Liver (tissue), 9 donors: Measurements from ENCODE around the gene CHST12. TPM values are rescaled to one million over a fixed set of nuclear protein-coding genes. Genes with fewer than 3 reads are reported as not detected.

Experiments used
- DNase-seq: peaks from one replicate; pipeline ENCODE4 v3.0.0-alpha.2; 2017; ENCODE audit warnings: low spot score
- H3K27ac ChIP-seq, 2 donors: one replicate each; pipeline ENCODE4 v1.7.0; 2013; ENCODE audit warnings: inconsistent platforms in 2 of 2, low read length in 2 of 2, control low read depth in 1 of 2, low read depth in 1 of 2, mild to moderate bottlenecking in 1 of 2
- H3K27me3 ChIP-seq, 4 donors: one replicate each; pipeline versions ENCODE4 v1.6.1 to v1.7.0; 2013; ENCODE audit warnings: low read length in 3 of 4, inconsistent platforms in 1 of 4, mild to moderate bottlenecking in 1 of 4, moderate library complexity in 1 of 4; ENCODE audit not compliant: control insufficient read depth in 4 of 4, insufficient read depth in 4 of 4
- H3K36me3 ChIP-seq, 4 donors: one replicate each; pipeline versions ENCODE4 v1.6.1 to v1.7.0; 2013; ENCODE audit warnings: low read length in 3 of 4, mild to moderate bottlenecking in 3 of 4, low read depth in 1 of 4, moderate library complexity in 1 of 4; ENCODE audit not compliant: control insufficient read depth in 4 of 4, insufficient read depth in 3 of 4
- H3K4me1 ChIP-seq, 4 donors: one replicate each; pipeline versions ENCODE4 v1.6.1 to v1.7.0; 2013; ENCODE audit warnings: low read length in 3 of 4, mild to moderate bottlenecking in 3 of 4, moderate library complexity in 1 of 4; ENCODE audit not compliant: control insufficient read depth in 4 of 4, insufficient read depth in 4 of 4
- H3K4me3 ChIP-seq, 3 donors: one replicate each; pipeline versions ENCODE4 v1.6.1 to v1.7.0; 2013; ENCODE audit warnings: low read length in 3 of 3, control low read depth in 1 of 3, low read depth in 1 of 3, mild to moderate bottlenecking in 1 of 3
- H3K9ac ChIP-seq, 2 donors: one replicate each; pipeline ENCODE4 v1.7.0; 2013; ENCODE audit warnings: low read length in 2 of 2, mild to moderate bottlenecking in 2 of 2, moderate library complexity in 2 of 2, control low read depth in 1 of 2, low read depth in 1 of 2
- H3K9me3 ChIP-seq, 4 donors: one replicate each; pipeline versions ENCODE4 v1.6.1 to v1.7.0; 2013; ENCODE audit warnings: low read length in 3 of 4; ENCODE audit not compliant: control insufficient read depth in 4 of 4
- CTCF ChIP-seq: fragments of 150-350 bp; IDR thresholded peaks from 2 replicates; pipeline ENCODE4 v1.5.1; 2017; ENCODE audit warnings: improper control_type of control experiment, low read depth, low read length; ENCODE audit not compliant: missing input control
- EGR1 ChIP-seq, 2 donors: IDR thresholded peaks; 2 replicates each; pipeline ENCODE4 v1.6.1; 2016 to 2018; ENCODE audit warnings: antibody characterized with exemption in 2 of 2, low read depth in 2 of 2
- FOXA1 ChIP-seq: IDR thresholded peaks from 2 replicates; pipeline ENCODE4 v1.6.1; 2016; ENCODE audit warnings: antibody characterized with exemption
- FOXA2 ChIP-seq: IDR thresholded peaks from 2 replicates; pipeline ENCODE4 v1.6.1; 2016; ENCODE audit warnings: antibody characterized with exemption
- GABPA ChIP-seq, 2 donors: IDR thresholded peaks in 1 of 2; conservative IDR thresholded peaks in 1 of 2; 2 replicates each; pipeline ENCODE4 v1.6.1; 2016; ENCODE audit warnings: antibody characterized with exemption in 2 of 2, mild to moderate bottlenecking in 1 of 2, moderate library complexity in 1 of 2
- HNF4A ChIP-seq, 2 donors: conservative IDR thresholded peaks; 2 replicates each; pipeline ENCODE4 v1.6.1; 2016; ENCODE audit warnings: antibody characterized with exemption in 2 of 2, mild to moderate bottlenecking in 2 of 2
- HNF4G ChIP-seq: IDR thresholded peaks from 2 replicates; pipeline ENCODE4 v1.6.1; 2016; ENCODE audit warnings: antibody characterized with exemption
- JUND ChIP-seq, 2 donors: IDR thresholded peaks; 2 replicates each; pipeline ENCODE4 v1.6.1; 2016; ENCODE audit warnings: antibody characterized with exemption in 2 of 2
- NR2F2 ChIP-seq: IDR thresholded peaks from 2 replicates; pipeline ENCODE4 v1.6.1; 2016; ENCODE audit warnings: antibody characterized with exemption
- RAD21 ChIP-seq, 2 donors: IDR thresholded peaks; 2 replicates each; pipeline ENCODE4 v1.6.1; 2016; ENCODE audit warnings: antibody characterized with exemption in 2 of 2, mild to moderate bottlenecking in 2 of 2
- REST ChIP-seq: IDR thresholded peaks from 2 replicates; pipeline ENCODE4 v1.6.1; 2016; ENCODE audit warnings: antibody characterized with exemption, mild to moderate bottlenecking
- RXRA ChIP-seq, 2 donors: IDR thresholded peaks; 2 replicates each; pipeline ENCODE4 v1.6.1; 2017 to 2018; ENCODE audit warnings: antibody characterized with exemption in 2 of 2, mild to moderate bottlenecking in 1 of 2
- SP1 ChIP-seq: IDR thresholded peaks from 2 replicates; pipeline ENCODE4 v1.6.1; 2018; ENCODE audit warnings: antibody characterized with exemption, mild to moderate bottlenecking
- YY1 ChIP-seq: IDR thresholded peaks from 2 replicates; pipeline ENCODE4 v1.6.1; 2016; ENCODE audit warnings: antibody characterized with exemption, mild to moderate bottlenecking
- WGBS: extraction: QIAGEN DNeasy Blood & Tissue Kit; methylation state at CpG from one replicate; pipeline ENCODE4 v1.1.7; 2013; 5-methylcytosine and 5-hydroxymethylcytosine counted together
- polyA plus RNA-seq, 2 donors: library from polyadenylated mRNA; stranded (reverse) in 1 of 2; unstranded in 1 of 2; fragments of 200-250 nt in 1 of 2; fragments of >200 nt in 1 of 2; fragmentation: Nextera tagmentation in 1 of 2; extraction: Ambion mirVana in 1 of 2; gene quantifications; one replicate each; pipeline versions ENCODE4 v1.2.1 to v1.2.3, GENCODE V29; 2013 to 2015
- total RNA-seq, 2 donors: library from RNA; depleted of rRNA; stranded (reverse); fragments of >200 nt; gene quantifications; one replicate each; pipeline ENCODE4 v1.2.3, GENCODE V29; 2014
- TF ChIP-seq, protein P1 (sequence below): IDR thresholded peaks from 2 replicates; pipeline ENCODE4 v1.6.1; 2016; ENCODE audit warnings: antibody characterized with exemption
- TF ChIP-seq, protein P2 (sequence below): IDR thresholded peaks from 2 replicates; pipeline ENCODE4 v1.6.1; 2016; ENCODE audit warnings: antibody characterized with exemption
- donor health status: healthy.
- donor health status: healthy.
- donor health status: healthy.
- donor health status: healthy.
- donor health status: healthy.

CHST12 gene
- total and polyA plus RNA-seq, 4 donors, result 3.2 to 11.9 (median 5.2) TPM

GRCh38 chr7:2373646-2374045, 29.8 kb upstream of the CHST12 start:
- WGBS, result 84% methylated on average over 7 of the region's 7 CpGs
- peaks cover 0 to 25% (median 13%) of the 10 kb centered on the region in 4 donors for H3K4me1 ChIP-seq

More at GRCh38 chr7:2373646-2374045, 29.8 kb upstream of the CHST12 start:
- H3K27me3 ChIP-seq, result no peaks in the 10 kb centered on the region
- no peak for DNase-seq
- peak overlapping the region in 1 of 2 donors; percentile 35 for H3K27ac ChIP-seq
- no peaks in the 10 kb centered on the region for H3K9me3 ChIP-seq
- H3K9ac ChIP-seq, result no peak overlapping the region
- TF ChIP-seq YY1 (no peak), HNF4A (conservative IDR thresholded peaks at IDR 0.05) (no peak), HNF4G (no peak), GABPA (IDR thresholded peaks at IDR 0.05 in 1 of 2, conservative IDR thresholded peaks at IDR 0.05 in 1 of 2) (no peak), REST (no peak), FOXA1 (no peak), SP1 (no peak), NR2F2 (no peak), CTCF (no peak), RXRA (IDR thresholded peaks at IDR 0.05) (no peak), EGR1 (IDR thresholded peaks at IDR 0.05; ENCODE audit: low read depth in 2 of 2) (no peak), RAD21 (IDR thresholded peaks at IDR 0.05) (no peak), JUND (IDR thresholded peaks at IDR 0.05) (no peak), FOXA2 (no peak)
- TF ChIP-seq, protein P1, sequence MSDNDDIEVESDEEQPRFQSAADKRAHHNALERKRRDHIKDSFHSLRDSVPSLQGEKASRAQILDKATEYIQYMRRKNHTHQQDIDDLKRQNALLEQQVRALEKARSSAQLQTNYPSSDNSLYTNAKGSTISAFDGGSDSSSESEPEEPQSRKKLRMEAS, result no peak
- TF ChIP-seq, protein P2, sequence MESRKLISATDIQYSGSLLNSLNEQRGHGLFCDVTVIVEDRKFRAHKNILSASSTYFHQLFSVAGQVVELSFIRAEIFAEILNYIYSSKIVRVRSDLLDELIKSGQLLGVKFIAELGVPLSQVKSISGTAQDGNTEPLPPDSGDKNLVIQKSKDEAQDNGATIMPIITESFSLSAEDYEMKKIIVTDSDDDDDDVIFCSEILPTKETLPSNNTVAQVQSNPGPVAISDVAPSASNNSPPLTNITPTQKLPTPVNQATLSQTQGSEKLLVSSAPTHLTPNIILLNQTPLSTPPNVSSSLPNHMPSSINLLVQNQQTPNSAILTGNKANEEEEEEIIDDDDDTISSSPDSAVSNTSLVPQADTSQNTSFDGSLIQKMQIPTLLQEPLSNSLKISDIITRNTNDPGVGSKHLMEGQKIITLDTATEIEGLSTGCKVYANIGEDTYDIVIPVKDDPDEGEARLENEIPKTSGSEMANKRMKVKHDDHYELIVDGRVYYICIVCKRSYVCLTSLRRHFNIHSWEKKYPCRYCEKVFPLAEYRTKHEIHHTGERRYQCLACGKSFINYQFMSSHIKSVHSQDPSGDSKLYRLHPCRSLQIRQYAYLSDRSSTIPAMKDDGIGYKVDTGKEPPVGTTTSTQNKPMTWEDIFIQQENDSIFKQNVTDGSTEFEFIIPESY, result no peak
- no peak overlapping the region for H3K4me3 ChIP-seq
- peaks cover 18 to 90% (median 62%) of the 10 kb centered on the region in 4 donors for H3K36me3 ChIP-seq
